Measurements from ENCODE around the gene ZNF423.

GRCh38 chr16:49540836-49541235 is 315.1 kb downstream of the ZNF423 start:
- TF ChIP-seq CTCF (conservative IDR thresholded peaks at IDR 0.05 in 1 of 2, IDR thresholded peaks at IDR 0.05 in 1 of 2; ENCODE audit: extremely low read depth in 1 of 2, insufficient read depth in 1 of 2, low read depth in 1 of 2, low read length in 2 of 2) (no peak), EZH2 (IDR thresholded peaks at IDR 0.05; ENCODE audit: borderline replicate concordance, low read length) (no peak)
